CD4-positive, alpha-beta T cell (primary cell): ENCODE results near the gene UBQLN4. TPM values are rescaled to one million over a fixed set of nuclear protein-coding genes. Genes with fewer than 3 reads are reported as not detected.

Source experiments
- ATAC-seq: fragments of 200-7000 bp; cut with Tn5 transposase; one replicate; pipeline ENCODE4 v1.10.0; 2022; ENCODE audit warnings: mild to moderate bottlenecking; ENCODE audit not compliant: poor library complexity
- CTCF ChIA-PET: fragments of 350-600 bp; sonication (Branson Sonifier 250); formaldehyde crosslinking; loops from one replicate; lab custom pipeline; 2021; ENCODE audit warnings: antibody characterized with exemption, inconsistent platforms; lab: Charles Lee
- POLR2A ChIA-PET: fragments of 350-600 bp; sonication (Branson Sonifier 250); formaldehyde crosslinking; loops from one replicate; lab custom pipeline; 2021; ENCODE audit warnings: antibody characterized with exemption, inconsistent platforms; lab: Charles Lee
- DNase-seq, 14 experiments: peaks; one replicate each; pipeline ENCODE4 v3.0.0-alpha.2; 2013 to 2020; ENCODE audit warnings: mixed read lengths in 2 of 14
- H3K27ac ChIP-seq, 2 donors: one replicate each; pipeline versions ENCODE4 v1.5.1 to v1.7.0; 2013; ENCODE audit warnings: low read length in 2 of 2, low read depth in 1 of 2, mild to moderate bottlenecking in 1 of 2
- H3K27me3 ChIP-seq, 2 experiments: 1 replicate in 1 of 2; 2 replicates in 1 of 2; pipeline versions ENCODE4 v1.6.1 to v1.7.0; 2013; ENCODE audit warnings: low read length in 2 of 2, control low read depth in 1 of 2, mild to moderate bottlenecking in 1 of 2, moderate library complexity in 1 of 2; ENCODE audit not compliant: insufficient read depth in 2 of 2, control insufficient read depth in 1 of 2
- H3K36me3 ChIP-seq: one replicate; pipeline ENCODE4 v1.6.1; 2013; ENCODE audit warnings: low read length, control low read depth; ENCODE audit not compliant: insufficient read depth
- H3K4me1 ChIP-seq: one replicate; pipeline ENCODE4 v1.6.1; 2013; ENCODE audit warnings: low read length, control low read depth; ENCODE audit not compliant: insufficient read depth
- H3K4me3 ChIP-seq: one replicate; pipeline ENCODE4 v1.5.1; 2013; ENCODE audit warnings: mild to moderate bottlenecking, low read length, moderate library complexity
- H3K9me3 ChIP-seq, 2 experiments: 1 replicate in 1 of 2; 2 replicates in 1 of 2; pipeline versions ENCODE4 v1.6.1 to v1.7.0; 2013; ENCODE audit warnings: low read length in 2 of 2, mild to moderate bottlenecking in 2 of 2, control low read depth in 1 of 2, moderate library complexity in 1 of 2; ENCODE audit not compliant: control insufficient read depth in 1 of 2, insufficient read depth in 1 of 2
- H3K27ac Mint-ChIP-seq: one replicate; pipeline ENCODE4 v1.8.0; 2020; ENCODE audit warnings: mixed read lengths
- H3K27me3 Mint-ChIP-seq: one replicate; pipeline ENCODE4 v1.8.0; 2021; ENCODE audit warnings: mixed read lengths
- H3K36me3 Mint-ChIP-seq: one replicate; pipeline ENCODE4 v1.8.0; 2021; ENCODE audit warnings: low read depth, mixed read lengths
- H3K4me1 Mint-ChIP-seq: one replicate; pipeline ENCODE4 v1.8.0; 2021; ENCODE audit warnings: low read depth, mixed read lengths
- H3K4me3 Mint-ChIP-seq: one replicate; pipeline ENCODE4 v1.8.0; 2020; ENCODE audit warnings: mild to moderate bottlenecking, mixed read lengths
- H3K9me3 Mint-ChIP-seq: one replicate; pipeline ENCODE4 v1.8.0; 2020; ENCODE audit warnings: mixed read lengths
- CTCF ChIP-seq: fragments of 200-600 bp; IDR thresholded peaks from one replicate; pipeline ENCODE4 v1.8.0; 2022; ENCODE audit warnings: antibody characterized with exemption, mild to moderate bottlenecking
- intact Hi-C, 2 experiments: fragments of 100-400 bp; cut with DNase I in 1 of 2; cut with micrococcal nuclease in 1 of 2; formaldehyde crosslinking; loops; one replicate each; pipeline versions ENCODE4 v1.15.1 to v1.9.0; 2023 to 2025; cut with DNase I, micrococcal nuclease
- total RNA-seq, 174 experiments: library from RNA in 2 of 174; stranded (reverse) in 2 of 174; gene quantifications; one replicate each; pipeline ENCODE4 v1.2.3 and lab custom pipeline; 2021 to 2026

UBQLN4 gene
- total RNA-seq, 2 experiments from 2014 or later: 10.6 to 11.9 TPM

- Histone ChIP-seq H3K4me3 (no peak overlapping the region), H3K27me3 (no peaks in the 10 kb centered on the region), H3K9me3 (no peaks in the 10 kb centered on the region), H3K36me3 (no peaks in the 10 kb centered on the region), H3K4me1 (peaks cover 6% of the 10 kb centered on the region), H3K27ac (no peak overlapping the region)
- ATAC-seq: no peak
- Mint-ChIP-seq H3K27ac (no peak overlapping the region), H3K9me3 (no peaks in the 10 kb centered on the region), H3K36me3 (no peaks in the 10 kb centered on the region), H3K4me3 (no peak overlapping the region), H3K4me1 (peaks cover 6% of the 10 kb centered on the region), H3K27me3 (no peaks in the 10 kb centered on the region)
- DNase-seq: no peak
- intact Hi-C loops: no loop called here
- ChIA-PET CTCF (interaction anchor here (1.4 kb wide), 1 partner anchor 75 kb away, joined by 3 read pairs; no protein-coding TSS in a partner anchor), POLR2A (no interaction called here)
- TF ChIP-seq CTCF: no peak
Measured at GRCh38 chr1:156063997-156064285, 10.3 kb upstream of the UBQLN4 start.

- CTCF ChIA-PET: no interaction called here
- Mint-ChIP-seq H3K4me3 (no peak overlapping the region), H3K4me1 (peaks cover 6% of the 10 kb centered on the region), H3K9me3 (no peaks in the 10 kb centered on the region), H3K36me3 (no peaks in the 10 kb centered on the region), H3K27me3 (no peaks in the 10 kb centered on the region), H3K27ac (no peak overlapping the region)
- TF ChIP-seq CTCF: no peak
- Histone ChIP-seq H3K36me3 (peaks cover 8% of the 10 kb centered on the region), H3K27ac (no peak overlapping the region), H3K4me3 (no peak overlapping the region), H3K27me3 (no peaks in the 10 kb centered on the region), H3K4me1 (peaks cover 6% of the 10 kb centered on the region), H3K9me3 (no peaks in the 10 kb centered on the region)
- intact Hi-C loops: no loop called here
- POLR2A ChIA-PET: no interaction called here
- ATAC-seq (no peak), DNase-seq (no peak)
Measured at GRCh38 chr1:156062189-156062588, 8.6 kb upstream of the UBQLN4 start.

- TF ChIP-seq CTCF: no peak
- DNase-seq: peak in 2 of 14 experiments; percentile 39 to 47
- peaks cover 5% of the 10 kb centered on the region for H3K4me1 Mint-ChIP-seq
- no peaks in the 10 kb centered on the region for H3K27me3 Mint-ChIP-seq
- H3K36me3 Mint-ChIP-seq: no peaks in the 10 kb centered on the region
- Histone ChIP-seq H3K9me3 (no peaks in the 10 kb centered on the region), H3K27me3 (no peaks in the 10 kb centered on the region), H3K4me1 (peaks cover 3% of the 10 kb centered on the region), H3K36me3 (peaks cover 8% of the 10 kb centered on the region), H3K4me3 (no peak within 1 kb of the TSS), H3K27ac (no peak within 1 kb of the TSS)
- H3K4me3 Mint-ChIP-seq: peak within 1 kb of the TSS; percentile 34
- intact Hi-C loops: no loop called here
- peak; percentile 48 for ATAC-seq
- ChIA-PET POLR2A (no interaction called here), CTCF (no interaction called here)
- no peak within 1 kb of the TSS for H3K27ac Mint-ChIP-seq
- no peaks in the 10 kb centered on the region for H3K9me3 Mint-ChIP-seq
Measured at GRCh38 chr1:156060937-156061636, 7.5 kb upstream of the UBQLN4 start, which contains the start of gene RAB25. TSS of gene RAB25 (plus strand) at chr1:156061160. CDS start at chr1:156061401, 241 bp downstream.
